Hepatic stellate cell (primary cell): Measurements from ENCODE around the gene KRT16.
A peak's percentile ranks its signal among the peaks of the same experiment; 100 is the strongest.
"Not testable (repeated sequence)": the region's sequence is repeated elsewhere in the genome, so short reads cannot be mapped to it uniquely, and the experiment has no call there.

ENCODE experiments used
- DNase-seq: peaks from one replicate; pipeline ENCODE4 v3.0.0; 2011; ENCODE audit warnings: low spot score

KRT16 gene

DNA sequence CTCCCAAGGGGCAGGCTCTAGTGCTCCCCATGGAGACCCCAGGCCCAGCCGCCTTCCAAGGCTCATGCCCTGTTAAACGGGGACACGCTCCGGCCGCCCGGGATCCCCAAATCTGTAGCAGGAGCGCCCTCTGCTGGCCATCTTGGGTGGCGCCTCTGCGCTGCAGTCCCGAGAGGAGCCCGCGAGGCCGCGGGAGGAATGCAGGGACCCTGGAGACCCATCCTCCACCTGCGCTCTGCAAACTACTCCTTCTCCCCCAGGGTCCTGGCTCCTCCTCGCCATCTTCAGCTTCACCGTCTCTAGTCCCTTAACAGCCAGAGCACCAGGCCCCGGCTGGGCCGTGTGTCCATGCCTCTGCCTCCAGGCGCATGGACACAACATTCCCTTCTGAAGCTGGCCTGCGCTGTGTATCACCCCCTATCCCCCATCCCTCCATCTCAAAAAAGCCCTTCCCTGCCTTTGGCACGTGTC lies 35.4 kb upstream of the KRT16 start:
- DNase-seq: peak; percentile 87

DNA sequence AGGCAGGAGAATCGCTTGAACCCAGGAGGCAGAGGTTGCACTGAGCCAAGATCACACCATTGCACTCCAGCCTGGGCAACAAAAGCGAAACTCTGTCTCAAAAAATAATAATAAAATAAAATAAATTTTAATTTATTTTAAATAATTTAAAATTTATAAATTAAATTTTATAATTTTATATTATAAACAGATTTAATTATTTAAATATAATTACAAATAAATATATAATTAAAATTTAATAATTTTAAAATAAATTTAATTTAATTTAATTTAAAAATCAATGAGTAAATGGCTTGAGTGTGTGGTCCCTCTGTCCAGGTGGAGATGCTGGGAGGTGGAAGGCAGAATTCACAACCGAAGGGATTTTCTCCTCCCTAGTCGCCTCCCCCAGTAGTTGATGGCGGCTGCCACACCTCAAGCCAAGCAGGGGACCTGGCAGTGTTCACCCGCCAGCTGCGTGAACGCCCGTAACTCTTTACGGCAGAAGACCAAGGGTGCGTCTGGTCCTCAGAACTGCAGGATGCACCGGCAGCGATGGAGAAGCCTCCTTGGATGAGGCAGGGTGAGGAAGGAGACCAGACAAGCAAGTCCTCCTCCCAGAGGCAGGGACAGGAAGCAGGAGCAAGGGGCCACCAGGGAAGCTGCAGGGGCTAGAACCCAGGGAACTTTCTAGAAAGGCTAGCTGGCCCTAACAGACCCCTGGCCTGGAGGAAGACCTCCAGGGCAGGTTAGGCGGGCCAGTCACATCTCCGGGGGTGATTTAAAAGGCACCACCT lies 34.7 kb upstream of the KRT16 start:
- DNase-seq: no peak

DNA sequence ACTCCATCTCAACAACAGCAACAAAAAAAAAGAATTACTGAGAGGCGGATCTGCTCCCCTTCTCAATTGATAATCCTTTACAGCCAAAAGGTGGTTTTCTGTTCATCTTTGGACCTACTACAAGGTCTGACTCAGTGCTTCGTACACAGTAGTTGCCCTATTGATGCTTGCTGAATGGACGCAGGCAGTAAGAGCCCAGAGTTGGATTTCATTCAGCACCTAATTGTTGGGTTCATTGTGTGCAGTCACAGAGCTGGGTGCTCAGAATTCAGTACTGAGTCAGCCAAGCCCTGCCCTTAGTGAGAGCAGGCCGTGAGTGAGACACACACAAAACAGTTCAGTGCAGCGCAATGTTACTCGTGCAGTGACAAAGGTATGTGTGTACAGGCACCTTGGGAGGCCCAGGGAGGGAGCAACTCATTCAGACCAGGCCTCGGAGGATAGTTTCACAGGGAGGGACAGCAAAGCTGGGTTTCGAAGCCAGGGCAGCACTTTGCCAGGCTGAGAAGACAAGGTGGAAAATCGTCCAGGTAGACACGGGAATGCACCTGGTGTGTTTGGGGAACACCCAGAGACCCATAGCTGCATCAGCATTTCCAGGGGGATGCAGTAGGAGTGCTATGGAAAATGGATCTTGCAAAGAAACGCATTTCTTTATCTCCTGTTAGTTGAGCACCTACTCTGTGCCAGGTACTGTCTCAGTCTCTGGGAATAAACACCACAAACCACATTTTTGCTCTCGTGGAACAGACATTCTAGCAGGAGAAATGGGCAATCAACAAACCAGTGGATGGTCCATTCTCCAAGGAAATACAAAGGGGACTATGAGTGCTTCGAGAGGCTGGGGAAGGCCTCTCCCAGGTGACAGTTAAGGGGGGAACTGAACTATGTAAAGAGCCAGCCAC lies 29.9 kb upstream of the KRT16 start:
- DNase-seq: no peak

DNA sequence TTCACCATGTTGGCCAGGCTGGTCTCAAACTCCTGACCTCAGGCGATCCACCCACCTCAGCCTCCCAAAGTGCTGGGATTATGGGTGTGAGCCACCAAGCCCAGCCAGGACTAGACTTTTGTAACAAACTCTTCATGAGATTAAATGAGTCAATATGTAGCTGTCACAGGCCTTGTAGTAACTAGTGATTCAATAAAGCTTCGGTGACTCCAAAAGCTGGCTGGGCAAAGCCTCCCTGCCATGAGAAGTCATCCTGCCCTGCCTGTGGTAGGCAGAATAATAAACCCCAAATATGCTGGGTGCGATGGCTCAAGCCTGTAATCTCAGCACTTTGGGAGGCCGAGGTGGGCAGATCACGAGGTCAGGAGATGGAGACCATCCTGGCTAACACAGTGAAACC lies 28.0 kb upstream of the KRT16 start:
- DNase-seq: not testable (repeated sequence)

DNA sequence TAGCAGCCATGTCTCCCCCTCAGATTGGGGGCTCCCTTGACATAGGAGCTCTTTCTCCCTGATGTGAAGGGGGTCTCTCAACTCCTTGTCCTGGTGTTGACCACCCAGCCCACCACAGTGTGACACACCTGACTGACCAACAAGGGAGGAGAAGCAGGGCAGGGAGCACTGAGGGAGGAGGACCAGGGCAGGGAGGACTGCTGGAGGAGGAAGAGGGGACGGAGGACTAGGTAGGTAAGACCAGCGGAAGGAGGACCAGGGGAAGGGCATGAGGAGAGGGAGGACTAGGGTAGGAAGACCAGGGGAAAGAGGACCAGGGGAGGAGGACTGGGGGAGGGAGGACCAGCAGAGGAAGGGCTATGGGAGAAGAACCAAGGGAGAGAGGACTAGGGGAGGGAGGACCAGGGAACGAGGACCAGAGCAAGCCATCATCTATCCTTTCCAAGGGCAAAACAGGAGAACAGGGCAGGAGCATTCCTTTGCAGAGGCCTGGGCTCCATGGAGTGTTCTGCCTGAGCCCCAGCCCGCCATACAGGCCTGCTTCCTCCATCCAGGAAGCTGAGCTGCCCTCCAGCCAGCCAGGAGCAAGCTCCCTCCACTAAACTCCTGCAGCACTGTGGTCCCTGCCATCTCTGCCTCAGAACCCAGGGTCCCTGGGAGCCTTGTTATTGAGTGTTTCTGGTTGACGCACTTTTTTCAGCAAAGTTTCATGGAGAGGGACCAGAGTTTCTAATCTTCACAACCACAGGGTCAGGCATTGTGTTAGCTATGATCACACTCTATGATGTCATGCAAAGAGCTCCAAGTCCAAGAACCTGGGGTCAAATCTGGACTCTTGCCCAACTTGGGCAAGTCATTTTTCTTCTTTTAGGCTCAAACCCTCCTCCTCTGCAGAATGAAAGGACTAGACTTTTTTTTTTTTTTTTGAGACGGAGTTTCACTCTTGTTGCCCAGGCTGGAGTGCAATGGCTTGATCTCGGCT lies 27.2 kb upstream of the KRT16 start:
- no peak for DNase-seq

DNA sequence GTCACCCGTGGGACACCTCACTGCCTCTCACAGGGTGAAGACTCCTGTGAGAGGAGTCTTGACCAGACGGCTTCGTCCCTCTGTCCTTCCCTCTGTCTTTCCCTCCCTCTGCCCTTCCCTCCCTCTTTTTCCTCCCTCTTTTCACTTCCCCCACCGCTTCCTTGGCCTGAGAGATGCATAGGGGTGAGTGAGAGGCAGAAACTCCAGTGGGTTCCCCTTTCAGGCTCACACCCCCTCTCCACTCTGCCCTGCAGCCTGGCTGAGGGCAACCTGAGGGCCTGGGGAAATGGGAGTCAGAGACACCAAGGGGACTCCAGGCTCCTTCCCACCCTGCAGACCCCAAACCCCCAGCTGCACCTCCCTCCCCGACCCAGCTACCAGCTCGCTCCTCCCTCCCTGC lies 26.4 kb upstream of the KRT16 start:
- no peak for DNase-seq

DNA sequence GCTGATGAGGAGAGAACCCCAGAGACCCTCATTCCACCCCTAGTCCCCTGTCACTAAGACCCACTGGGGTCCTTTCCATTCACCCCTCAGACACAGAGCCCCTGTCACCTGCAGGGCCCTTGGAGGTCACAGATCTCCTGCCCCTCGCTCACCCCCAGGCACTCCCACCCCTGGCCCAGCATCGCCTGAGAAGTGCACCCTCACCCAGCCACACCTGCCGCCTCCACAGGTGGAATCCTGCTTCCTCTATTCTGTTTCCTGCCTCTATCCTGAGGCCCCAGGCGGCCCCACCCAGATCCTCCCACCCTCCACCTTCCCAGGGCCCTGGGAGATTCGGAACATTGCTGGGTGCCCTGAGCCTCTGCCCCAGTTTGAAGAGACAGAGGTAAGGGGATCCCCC lies 25.6 kb upstream of the KRT16 start:
- no peak for DNase-seq

DNA sequence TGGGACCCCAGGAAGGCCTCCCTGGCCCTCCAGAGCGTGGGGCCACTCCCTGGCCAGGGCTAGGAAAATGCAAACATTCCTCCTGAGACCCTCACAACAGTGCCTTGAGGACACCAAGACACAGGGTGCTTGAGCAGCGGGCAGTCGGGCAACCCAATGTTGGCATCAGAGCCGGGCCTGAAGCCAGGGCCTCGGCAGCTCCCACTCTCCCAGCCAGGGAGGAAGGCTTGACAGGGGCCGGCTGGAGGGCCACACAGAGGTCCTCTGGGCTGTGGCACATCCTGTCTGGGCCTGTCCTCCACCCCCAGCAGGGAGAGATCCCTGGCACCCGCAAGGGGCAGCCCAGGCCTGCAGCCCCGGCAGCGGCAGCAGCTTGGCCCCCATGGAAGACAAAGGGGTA lies 24.1 kb upstream of the KRT16 start:
- DNase-seq: no peak

DNA sequence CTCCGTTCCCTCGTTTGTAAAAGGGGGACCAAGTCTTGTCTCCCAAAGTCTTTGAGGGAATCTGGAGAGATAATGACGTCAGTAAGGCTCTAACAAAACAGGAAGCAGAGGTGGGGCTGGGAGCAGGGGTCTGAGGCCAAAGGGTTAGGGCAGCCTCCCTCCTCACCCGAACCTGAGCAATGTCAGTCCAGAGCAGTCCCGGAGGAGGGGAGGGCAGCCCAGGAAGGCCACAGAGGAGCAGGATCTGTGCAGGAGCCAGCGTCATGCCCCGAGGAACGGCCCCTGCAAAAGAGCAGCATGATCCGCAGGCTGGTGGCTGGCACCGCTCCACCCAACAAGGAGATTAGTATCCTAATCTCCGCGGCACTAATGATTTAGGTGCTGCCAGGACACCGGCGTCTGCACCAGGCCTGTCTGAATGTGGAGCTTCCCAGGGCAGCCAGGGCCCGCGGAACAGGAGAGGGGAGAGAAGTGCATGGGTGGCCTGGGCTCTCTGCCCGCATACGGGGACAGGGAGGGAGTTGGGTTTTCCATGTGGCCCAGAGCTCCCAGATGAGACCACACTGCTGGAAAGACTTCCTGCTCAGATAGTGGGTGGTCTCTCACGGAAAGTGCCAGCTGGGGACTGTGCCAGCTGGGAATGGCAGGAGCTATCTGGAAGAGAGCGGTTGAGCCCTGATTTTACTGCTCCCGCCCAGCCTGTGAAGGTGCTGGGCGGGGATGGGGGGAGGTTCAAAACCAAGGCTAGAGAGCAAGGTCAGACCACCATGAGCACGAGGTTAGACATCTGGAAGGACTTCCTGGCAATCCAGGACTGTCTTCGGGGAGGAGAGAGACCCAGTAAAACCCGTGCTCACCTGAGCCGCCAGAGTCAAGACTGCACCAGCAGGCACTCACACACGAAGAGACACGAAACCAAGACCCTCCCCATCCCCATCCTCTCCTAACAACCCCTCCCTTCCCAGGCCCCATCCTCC lies 22.8 kb upstream of the KRT16 start:
- peak; percentile 34 for DNase-seq

DNA sequence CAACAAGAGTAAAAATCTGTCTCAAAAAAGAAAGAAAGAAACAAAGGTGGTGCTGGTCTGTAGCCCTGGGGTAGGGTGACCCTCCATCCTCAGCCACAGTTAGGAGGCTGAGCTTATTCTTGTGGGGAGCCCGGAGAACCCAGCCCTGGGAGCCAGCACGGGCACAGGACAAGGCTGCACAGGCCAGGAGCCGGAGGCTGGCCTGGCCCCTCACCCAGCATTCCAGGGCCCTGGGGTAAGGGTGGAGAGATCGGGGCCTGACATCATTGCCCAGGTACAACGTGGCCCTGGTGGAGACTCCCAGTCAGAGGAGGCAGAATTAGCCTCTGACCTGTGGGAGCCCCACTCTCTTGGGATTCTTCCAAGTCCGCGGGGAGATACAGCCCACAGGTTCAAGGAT lies 22.1 kb upstream of the KRT16 start:
- DNase-seq: no peak

DNA sequence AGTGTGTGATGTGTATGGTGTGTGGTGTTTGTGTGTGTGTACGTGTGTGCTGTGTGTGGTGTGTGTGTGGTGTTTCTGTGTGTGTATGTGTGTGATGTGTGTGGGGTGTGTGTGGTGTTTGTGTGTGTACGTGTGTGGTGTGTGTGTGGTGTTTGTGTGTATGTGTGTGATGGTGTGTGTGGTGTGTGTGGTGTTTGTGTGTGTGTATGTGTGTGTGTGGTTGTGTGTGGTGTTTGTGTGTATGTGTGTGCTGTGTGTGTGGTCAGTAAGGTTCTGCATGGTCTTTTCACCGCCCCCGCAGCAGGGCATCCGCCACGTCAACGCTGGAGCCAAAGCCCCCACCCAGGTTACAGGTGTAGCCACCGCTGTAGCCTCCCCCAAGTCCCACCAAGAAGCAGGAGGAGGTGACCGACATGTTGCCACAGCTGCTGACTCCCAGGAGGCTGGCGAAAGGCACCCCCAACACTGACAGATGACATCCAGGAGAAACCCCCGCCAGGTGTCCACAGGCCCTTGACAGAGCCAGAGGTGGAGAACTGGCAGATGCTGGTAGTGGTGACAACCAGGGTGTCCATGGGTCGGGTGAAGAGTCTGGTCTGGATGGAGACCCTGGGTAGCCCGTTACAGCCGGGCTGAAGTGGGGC lies 21.1 kb upstream of the KRT16 start:
- no peak for DNase-seq

DNA sequence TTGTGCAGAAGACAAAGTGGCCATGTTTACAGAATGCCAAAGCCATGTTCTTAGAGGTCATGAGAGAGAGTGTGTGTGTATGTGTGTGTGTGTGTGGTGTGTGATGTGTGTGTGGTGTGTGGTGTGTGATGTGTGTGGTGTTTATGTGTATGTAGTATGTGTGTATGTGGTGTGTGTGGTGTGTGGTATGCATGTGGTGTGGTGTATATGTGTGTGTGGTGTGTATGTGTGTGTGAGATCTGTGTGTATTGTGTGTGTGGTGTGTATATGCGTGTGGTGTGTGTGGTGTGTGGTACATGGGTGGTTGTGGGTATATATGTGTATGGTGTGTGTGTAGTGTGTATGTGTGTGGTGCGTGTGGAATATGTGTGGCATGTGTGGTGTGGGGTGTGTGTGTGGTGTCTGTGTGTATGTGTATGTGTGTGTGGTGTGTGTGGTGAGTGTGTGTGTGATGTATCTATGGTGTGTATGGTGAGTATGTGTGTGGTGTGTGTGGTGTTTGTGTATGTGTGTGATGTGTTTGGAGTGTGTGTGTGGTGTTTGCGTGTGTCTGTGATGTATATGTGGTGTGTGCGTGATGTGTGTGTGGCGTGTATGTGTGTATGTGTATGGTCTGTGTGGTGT lies 20.0 kb upstream of the KRT16 start:
- DNase-seq: no peak

DNA sequence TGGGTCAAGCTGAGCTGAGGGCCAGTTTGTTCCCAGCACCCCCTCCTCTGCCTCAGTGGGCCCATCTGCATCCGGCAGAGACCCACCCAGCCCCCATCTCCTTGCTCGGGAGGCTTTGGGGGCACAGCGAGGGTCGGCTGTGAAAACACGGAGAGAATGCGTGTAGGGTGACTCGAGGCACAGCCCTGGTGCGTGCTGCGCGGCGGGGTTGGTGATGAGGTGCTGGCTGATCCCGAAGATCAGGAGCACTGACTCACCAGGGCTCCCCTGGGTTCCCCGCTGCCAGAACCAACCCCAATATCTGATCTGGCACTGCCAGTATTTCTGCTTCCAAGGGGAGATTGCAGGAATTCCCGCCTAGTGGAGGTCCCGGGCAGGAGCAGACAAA lies 19.3 kb upstream of the KRT16 start:
- DNase-seq: no peak

DNA sequence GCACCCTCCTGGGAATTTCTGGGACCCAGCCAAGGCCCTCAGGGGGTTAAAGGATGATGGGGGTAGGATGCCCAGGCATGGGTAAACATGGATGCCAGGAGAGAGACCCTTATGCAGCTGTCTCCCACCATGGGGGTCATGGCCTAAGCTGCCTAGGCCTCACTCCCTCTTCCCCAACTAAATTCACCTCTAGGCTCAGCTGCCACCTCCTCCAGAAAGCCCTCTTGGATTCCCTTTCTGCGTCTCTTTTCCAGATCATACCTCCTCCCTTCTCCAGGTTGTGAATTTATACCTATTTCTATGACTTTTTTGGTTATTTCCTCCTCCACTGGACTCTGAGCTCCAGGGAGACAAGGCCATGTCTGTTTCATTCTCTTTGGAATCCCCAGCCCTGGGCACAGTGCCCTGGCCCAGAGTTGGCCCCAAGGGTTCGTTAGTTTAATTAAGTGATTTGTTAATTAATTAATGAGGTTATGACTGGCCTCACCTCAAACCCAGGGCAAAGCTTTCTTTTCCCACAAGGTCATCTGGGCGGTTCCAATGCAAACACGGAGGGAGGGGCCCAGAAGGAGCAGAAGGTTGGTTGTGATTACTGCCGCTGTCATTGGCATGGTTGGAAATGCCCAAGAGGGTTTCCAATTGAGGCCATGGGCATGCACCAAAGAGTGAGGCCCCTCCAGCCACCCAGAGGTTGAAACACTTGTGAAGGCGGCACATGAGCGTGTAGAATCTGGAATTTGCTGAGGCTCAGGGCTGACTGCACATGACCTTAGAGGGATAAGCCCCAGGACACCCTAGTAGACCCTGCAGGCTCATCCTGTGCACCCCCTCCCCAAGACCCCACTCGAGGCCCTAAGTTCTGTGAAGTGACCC lies 18.7 kb upstream of the KRT16 start:
- DNase-seq: no peak

DNA sequence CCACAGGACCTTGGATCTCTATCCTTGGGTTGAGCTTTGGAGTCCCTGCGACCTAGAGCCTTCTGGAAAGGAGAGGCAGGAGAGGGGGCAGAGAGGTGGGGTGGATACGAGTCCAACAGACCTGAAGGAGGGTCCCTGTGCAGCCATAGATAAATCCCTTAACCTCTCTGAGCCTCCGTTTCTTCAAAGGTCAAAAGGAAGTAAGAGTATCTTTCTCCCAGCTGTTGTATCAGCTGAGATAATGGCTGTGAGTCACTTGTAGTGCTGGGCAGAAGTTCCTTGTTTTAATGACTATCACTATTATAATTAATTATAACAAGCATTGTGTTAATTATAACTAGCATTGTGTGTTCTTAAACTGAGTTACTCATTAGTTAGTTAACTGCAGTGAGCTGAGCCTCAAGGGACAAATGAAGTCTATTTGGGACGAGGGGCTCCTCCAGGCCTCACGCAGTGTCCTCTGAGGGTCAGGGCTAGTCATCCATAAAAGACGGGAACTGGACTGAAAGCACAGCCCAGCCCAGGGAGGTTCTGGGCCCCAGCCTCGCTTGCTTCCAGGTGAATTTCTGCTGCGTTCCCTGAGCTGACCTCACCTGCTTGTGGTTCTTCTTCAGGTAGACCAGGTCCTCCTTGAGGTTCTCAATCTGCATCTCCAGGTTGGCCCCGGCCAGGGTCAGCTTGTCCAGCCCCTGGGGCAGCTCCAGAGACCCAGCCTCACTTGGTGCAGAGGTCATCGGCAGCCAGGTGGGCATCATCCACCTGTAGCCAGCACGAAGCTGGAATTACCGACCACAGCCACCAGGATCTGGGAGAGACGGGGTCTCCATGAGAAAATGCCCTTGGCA lies 17.5 kb upstream of the KRT16 start:
- DNase-seq: no peak

DNA sequence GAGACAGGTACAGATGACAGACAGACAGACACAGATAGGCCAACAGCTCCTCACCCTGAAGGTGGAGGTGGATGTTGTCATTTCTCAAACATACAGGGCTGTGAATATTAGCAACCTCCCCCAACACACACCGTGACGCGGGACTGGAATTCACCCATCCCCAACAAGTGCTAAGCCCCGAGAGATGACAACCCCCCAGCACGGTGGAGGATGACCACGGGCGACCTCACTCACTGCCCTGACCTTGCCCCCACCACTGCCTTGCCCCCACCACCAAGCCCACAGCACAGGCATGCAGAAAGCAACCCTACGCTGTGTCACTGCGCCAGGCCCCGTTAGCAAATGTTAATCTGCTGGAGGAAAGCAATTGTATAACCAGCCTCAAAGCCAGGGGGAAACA lies 16.7 kb upstream of the KRT16 start:
- no peak for DNase-seq

DNA sequence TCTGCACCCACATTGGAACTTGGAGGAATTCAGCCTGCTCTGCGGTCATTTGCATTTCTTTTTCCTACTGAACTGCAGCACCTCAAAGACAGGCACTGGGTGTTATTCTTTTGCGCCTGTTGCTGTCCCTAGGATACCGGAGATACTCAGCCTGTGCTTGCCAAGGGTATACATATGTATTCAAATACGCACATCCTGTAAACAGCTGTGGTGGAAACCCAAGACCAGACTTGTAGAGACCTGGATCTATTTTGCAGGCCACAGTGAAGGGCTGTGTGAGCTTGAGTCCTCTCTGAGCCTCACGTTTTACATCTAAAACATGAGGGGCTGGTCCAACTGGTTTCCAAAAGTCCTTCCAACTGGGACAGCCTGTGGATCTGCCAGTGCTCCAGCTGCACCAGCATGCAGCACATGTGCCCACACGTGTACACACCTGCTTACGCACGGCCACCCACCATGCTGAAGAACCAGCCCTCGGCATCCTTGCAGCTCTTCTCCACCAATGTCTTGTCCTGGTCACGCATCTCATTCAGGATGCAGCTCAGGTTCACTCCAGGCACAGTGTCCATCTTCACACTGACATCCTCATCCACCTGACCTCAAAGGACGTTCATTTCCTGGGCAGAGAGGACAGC lies 16.2 kb upstream of the KRT16 start:
- not testable (repeated sequence) for DNase-seq

DNA sequence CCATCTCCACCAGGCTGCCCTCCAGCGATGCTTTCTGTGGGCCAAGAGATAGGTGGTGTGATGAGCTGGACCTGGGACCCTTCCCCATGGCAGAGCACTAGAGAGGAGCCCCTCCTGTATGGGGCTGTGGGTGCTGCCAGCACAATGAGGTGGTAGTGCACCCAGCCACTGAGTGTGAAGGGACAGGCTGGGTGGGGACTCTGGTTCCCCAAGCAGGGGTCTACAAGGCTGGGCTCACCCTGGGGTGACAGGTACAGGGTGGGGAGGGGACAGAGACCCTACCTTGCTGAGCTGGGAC lies 15.5 kb upstream of the KRT16 start:
- not testable (repeated sequence) for DNase-seq
